ENCODE measurements around the gene DENND1A.
"Not testable (repeated sequence)": the region's sequence is repeated elsewhere in the genome, so short reads cannot be mapped to it uniquely, and the experiment has no call there.

DENND1A gene

GRCh38 chr9:123816817-123817472, 113.0 kb downstream of the DENND1A start:
- no peak for DNase-seq (ENCODE audit: low read depth in 2 of 2)

DNA sequence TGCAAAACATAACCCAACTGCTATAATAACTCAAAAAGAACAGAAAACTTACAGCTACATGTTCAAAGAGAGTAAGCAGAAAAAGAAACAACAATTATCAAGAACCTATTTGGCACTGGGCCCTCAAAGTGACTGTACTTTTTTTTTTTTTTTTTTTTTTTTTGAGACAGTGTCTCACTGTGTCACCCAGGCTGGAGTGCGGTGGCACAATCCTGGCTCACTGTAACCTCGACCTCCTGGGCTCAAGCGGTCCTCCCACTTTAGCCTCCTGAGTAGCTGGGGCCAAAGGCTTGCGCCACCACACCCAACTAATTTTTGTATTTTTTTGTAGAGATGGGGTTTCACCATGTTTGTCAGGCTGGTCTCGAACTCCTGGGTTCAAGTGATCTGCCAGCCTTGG, 114.1 kb downstream of the DENND1A start:
- DNase-seq (ENCODE audit: low read depth in 2 of 2): not testable (repeated sequence)

GRCh38 chr9:123814496-123814895, 115.4 kb downstream of the DENND1A start:
- DNase-seq (ENCODE audit: low read depth in 2 of 2): no peak

GRCh38 chr9:123812984-123813383, 116.9 kb downstream of the DENND1A start:
- no peak for DNase-seq (ENCODE audit: low read depth in 2 of 2)

DNA sequence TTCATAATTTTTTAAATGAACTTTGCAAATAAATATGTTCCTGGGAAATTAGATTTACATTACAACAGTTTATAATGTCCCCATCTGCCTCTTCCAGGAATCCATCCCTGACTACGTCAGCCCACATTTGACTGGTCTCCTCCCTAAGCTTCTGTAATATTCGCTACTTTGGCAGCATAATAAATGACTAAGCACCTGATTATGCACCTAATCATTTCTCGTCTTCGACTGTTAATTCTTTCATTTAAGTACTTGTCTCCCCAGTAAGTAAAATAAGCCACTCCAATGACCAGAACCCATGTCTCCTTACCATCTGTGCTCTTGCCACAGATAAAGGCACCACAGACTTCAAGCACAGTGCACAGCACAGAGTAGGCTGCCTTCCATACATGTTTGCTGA, 122.7 kb downstream of the DENND1A start:
- no peak for DNase-seq (ENCODE audit: low read depth in 2 of 2)

GRCh38 chr9:123806829-123807228, 123.1 kb downstream of the DENND1A start:
- DNase-seq (ENCODE audit: low read depth in 2 of 2): no peak

DNA sequence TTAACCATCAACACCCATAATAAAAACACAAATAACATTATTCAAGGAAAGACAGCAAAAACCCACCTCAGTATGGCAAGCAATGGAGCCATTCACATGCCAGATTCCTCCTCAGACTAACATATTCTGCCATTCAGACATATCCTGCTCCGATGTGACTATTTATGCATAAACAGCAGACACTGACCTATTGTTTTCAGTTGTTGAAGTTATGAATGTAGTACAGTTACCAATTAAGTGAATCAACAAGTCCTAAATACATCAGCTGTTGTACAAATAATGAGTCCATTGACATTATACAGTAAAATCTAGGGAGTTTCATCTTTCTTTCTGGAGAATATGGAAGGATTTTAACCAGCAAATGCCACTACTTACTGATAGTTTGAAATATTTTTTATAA, 131.7 kb downstream of the DENND1A start:
- no peak for DNase-seq (ENCODE audit: low read depth in 2 of 2)

DNA sequence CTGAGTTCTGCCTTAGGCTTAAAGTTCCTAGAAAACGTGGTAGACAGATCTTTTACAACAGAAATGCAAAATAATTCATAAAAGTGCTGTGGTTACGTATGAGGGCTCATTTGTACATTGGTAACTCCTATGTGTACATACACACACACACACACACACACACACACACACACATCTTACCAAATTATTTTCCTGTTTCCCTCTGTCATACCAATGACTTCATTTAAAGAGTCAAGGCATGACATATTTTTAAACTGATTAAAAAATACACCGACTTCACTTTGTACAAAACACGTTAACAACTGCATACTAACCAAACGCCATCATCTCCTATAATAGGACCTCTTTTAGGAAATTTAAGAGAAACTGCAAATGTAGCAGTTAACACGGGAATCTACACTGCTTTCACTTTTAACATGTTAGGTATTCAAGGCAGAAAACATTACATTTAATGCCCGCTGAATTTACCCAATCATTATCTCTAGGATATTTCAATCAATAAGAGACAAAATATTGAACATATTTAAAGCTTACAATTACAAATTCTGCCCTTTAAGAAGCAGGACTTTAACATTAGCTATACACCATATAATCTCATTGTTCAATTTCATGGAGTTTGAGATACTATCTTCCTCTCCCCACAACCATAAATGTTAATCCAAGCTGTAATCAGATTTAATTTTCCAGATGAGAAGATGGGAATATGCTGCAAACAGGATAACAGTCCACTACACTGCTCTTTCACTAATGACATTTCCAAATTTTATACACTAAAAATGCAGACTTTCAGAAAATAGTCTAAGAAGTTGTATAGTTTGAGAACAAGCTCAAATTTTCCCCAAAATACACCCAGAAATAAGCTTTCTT, 133.1 kb downstream of the DENND1A start:
- DNase-seq (ENCODE audit: low read depth in 2 of 2): no peak

DNA sequence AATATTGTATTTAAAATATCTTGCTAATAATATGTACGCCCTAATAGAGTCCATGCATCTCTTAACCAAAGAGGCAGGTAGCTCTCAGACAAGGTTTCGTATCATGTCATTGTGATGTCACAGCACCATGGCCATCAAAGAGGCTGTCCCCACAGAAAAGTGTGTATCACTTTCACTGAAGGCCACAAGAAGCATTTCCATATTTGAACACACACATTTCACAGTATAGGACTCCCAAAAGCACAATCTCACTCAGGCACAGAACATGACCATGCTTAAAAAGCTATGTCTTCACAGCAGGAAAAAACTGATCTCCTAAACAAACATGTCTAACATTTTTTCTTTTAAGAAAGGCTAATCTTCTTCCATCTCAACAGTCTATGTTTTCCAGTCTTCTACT, 133.8 kb downstream of the DENND1A start:
- no peak for DNase-seq (ENCODE audit: low read depth in 2 of 2)

- no peak for DNase-seq (ENCODE audit: low read depth in 2 of 2)
These were observed 134.6 kb downstream of the DENND1A start for GRCh38 chr9:123795336-123795735.

GRCh38 chr9:123792501-123792900, 137.4 kb downstream of the DENND1A start:
- DNase-seq (ENCODE audit: low read depth in 2 of 2): no peak

DNA sequence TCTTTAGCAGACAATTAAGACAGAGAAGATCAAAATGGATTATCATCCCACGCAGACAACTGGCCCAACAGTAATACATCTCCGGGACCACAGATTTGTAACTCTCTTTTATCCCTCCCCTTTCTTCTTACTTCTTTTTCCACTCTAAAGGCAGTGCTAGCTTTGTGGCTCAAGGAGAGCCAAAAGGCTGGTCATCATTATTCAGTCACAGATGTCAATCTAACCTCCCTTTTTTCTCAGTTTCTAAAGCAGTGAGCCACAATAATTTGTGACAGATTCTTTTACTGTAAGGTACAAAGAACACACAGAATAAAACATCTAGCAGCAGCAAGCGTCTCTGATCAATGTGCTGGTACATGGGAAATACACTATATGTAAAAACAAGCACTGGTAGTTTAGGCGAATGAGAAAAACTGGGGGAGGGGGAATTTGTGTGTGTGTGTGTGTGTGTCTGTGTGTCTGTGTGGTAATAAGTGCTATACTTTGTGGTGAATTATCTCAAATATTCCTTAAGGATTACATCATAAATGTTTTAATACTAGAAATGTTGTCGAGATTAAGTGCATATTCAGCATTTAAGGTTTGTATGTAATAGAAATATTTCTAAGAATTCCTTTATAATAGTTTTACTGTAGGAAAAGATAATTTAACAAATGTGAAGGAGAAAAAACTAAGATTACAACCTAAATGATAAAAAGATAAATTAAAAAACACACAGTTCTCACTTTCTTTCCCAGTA, 140.2 kb downstream of the DENND1A start:
- DNase-seq (ENCODE audit: low read depth in 2 of 2): no peak

DNA sequence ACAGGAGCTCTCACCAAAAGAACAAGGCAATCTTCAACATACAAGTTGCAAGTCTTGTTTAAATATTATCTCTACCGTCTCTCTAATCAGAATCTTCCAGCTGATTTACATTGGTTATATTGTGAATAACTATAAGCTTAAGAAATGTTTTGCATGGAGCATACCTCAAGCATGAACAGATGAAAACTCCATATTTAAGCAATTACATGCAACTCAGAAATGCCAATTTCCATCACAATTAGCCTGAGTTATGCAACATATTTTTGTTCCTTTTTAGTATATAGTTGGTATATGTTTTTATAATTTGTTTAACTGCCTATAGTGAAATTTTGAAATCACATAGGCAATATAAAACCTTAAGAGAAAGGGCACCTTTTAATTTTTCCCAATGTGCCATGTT, 142.5 kb downstream of the DENND1A start:
- no peak for DNase-seq (ENCODE audit: low read depth in 2 of 2)

GRCh38 chr9:123784518-123784917, 145.4 kb downstream of the DENND1A start:
- no peak for DNase-seq (ENCODE audit: low read depth in 2 of 2)

DNA sequence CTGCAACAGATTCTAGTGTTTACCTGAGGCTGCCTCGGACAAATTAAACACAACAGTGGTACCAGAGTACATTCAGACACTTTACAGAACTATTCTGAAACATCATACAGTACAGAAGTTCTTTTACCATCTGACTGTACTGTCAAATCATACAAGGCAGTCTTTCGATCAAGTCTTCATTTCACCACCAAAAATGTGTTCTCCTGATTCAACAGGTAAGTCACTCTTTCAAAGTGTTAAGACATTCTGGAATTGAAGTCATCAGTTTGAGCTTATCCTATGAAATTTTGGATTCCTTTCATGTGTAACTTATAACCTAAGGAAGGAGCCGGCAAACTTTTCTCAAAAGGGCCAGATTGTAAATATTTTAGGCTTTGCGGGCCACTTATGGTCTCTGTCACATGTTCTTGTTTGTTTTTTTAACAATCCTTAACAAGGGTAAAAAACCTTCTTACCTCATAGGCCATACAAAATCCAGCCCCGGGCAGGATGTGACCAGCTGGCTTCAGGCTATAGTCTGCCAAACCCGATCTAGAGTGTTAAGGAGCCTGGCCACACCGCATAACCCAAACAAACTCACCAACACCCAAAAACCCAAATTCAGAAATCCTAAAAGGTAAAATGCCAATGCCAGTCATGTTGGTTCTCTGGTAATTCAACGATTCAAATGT, 151.6 kb downstream of the DENND1A start:
- no peak for DNase-seq (ENCODE audit: low read depth in 2 of 2)

GRCh38 chr9:123776708-123777537, 153.0 kb downstream of the DENND1A start:
- no peak for DNase-seq (ENCODE audit: low read depth in 2 of 2)

- no peak for DNase-seq (ENCODE audit: low read depth in 2 of 2)
These were observed 154.3 kb downstream of the DENND1A start for GRCh38 chr9:123775289-123776284.

- DNase-seq (ENCODE audit: low read depth in 2 of 2): no peak
These were observed 156.1 kb downstream of the DENND1A start for GRCh38 chr9:123773783-123774182.

DNA sequence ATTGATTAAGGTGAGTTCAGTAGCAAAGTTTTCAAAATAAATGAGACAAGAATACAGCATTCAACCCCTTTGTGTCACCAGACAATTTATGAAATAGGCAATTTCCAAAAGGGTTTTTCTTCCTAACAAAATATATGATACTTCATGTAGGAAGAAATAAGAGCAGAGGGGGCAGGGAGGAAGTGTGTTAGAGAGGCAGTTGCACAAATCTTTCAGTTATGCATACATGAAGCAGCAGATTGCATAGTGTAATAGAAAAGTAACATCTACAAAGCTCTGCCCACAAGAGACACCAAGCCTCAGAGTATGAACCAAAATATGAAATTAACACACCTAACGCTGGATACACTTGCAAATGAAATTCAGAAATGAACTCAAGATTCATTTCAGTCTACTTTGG, 157.0 kb downstream of the DENND1A start:
- DNase-seq (ENCODE audit: low read depth in 2 of 2): no peak

DNA sequence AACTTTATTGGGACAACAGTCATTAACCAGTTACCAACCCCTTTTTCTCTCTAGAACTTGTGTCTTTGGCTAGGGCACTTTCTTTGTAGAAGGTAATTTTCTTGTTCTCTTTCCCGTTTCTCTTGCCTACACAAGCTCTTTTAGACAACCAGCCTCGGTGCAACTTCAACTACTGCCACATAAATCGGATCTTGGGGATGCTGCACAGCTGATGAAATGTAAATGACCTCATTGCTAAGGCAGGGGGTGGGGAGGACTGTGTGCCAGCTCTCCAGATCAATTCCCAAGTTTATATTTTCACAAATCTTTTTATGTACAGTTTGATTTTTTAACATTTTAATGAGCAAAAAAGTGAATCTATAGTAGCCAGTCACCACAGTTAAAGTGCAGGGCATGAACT, 157.6 kb downstream of the DENND1A start:
- no peak for DNase-seq (ENCODE audit: low read depth in 2 of 2)
